Esophagus (tissue), 2 donors: Measurements from ENCODE around the gene ALKBH5. TPM values are rescaled to one million over a fixed set of nuclear protein-coding genes. Genes with fewer than 3 reads are reported as not detected.

Experiments used
- H3K27ac ChIP-seq, 2 donors: one replicate each; pipeline ENCODE4 v1.5.1; 2013; ENCODE audit warnings: low read depth in 2 of 2, mild to moderate bottlenecking in 2 of 2, inconsistent platforms in 1 of 2, low read length in 1 of 2, moderate library complexity in 1 of 2
- H3K27me3 ChIP-seq, 2 donors: one replicate each; pipeline ENCODE4 v1.6.1; 2013; ENCODE audit warnings: low read length in 2 of 2, control low read depth in 1 of 2, mild to moderate bottlenecking in 1 of 2; ENCODE audit not compliant: insufficient read depth in 2 of 2, control insufficient read depth in 1 of 2
- H3K36me3 ChIP-seq, 2 donors: one replicate each; pipeline ENCODE4 v1.6.1; 2013; ENCODE audit warnings: low read length in 1 of 2; ENCODE audit not compliant: control insufficient read depth in 2 of 2, insufficient read depth in 2 of 2
- H3K4me1 ChIP-seq, 2 donors: one replicate each; pipeline ENCODE4 v1.6.1; 2013; ENCODE audit warnings: low read length in 1 of 2; ENCODE audit not compliant: control insufficient read depth in 2 of 2, insufficient read depth in 2 of 2
- H3K4me3 ChIP-seq, 2 donors: one replicate each; pipeline ENCODE4 v1.5.1; 2013; ENCODE audit warnings: low read length in 2 of 2, mild to moderate bottlenecking in 2 of 2, low read depth in 1 of 2, moderate library complexity in 1 of 2
- H3K9me3 ChIP-seq, 2 donors: one replicate each; pipeline ENCODE4 v1.6.1; 2013; ENCODE audit warnings: mild to moderate bottlenecking in 2 of 2, low read depth in 1 of 2, low read length in 1 of 2, moderate library complexity in 1 of 2; ENCODE audit not compliant: control insufficient read depth in 2 of 2, insufficient read depth in 1 of 2
- WGBS, 2 donors: extraction: QIAGEN DNeasy Blood & Tissue Kit; methylation state at CpG; one replicate each; pipeline ENCODE4 v1.1.7; 2013; 5-methylcytosine and 5-hydroxymethylcytosine counted together
- polyA plus RNA-seq, 2 donors: library from polyadenylated mRNA; stranded (reverse); fragments of 200-250 nt; gene quantifications; one replicate each; pipeline ENCODE4 v1.2.3, GENCODE V29; 2013
- donor health status: healthy with polysubstance abuse.
- donor health status: Bipolar disorder and iron deficiency.

The ALKBH5 gene
- polyA plus RNA-seq, result 10 to 100 TPM; 19.4 to 20.4 TPM

GRCh38 chr17:18183334-18184142 is at the start of gene ALKBH5:
ALKBH5 (plus strand) TSS chr17:18183828; CDS start chr17:18184244, 416 bp downstream.
- Histone ChIP-seq H3K36me3 (no peaks in the 10 kb centered on the region), H3K27ac (peak within 1 kb of the TSS; percentile 99 to 100), H3K9me3 (no peaks in the 10 kb centered on the region), H3K4me3 (peak within 1 kb of the TSS; percentile 89 to 93), H3K27me3 (no peaks in the 10 kb centered on the region), H3K4me1 (peaks cover 11 to 28% of the 10 kb centered on the region in 2 donors)
- 0 to 1% methylated on average over 61 to 98 of the region's 98 CpGs for WGBS, 2 donors

- H3K36me3 ChIP-seq, result no peaks in the 10 kb centered on the region
- no peaks in the 10 kb centered on the region for H3K9me3 ChIP-seq
- no peaks in the 10 kb centered on the region for H3K4me1 ChIP-seq
- H3K27ac ChIP-seq, result no peak overlapping the region
- WGBS, 2 donors, result 70 to 77% methylated on average over 19 of the region's 19 CpGs
- H3K4me3 ChIP-seq, result no peak overlapping the region
- H3K27me3 ChIP-seq, result no peaks in the 10 kb centered on the region
These were observed 47.3 kb upstream of the ALKBH5 start for GRCh38 chr17:18136357-18136756.

GRCh38 chr17:18138065-18138749 is 45.4 kb upstream of the ALKBH5 start:
- no peaks in the 10 kb centered on the region for H3K27me3 ChIP-seq
- H3K36me3 ChIP-seq, result no peaks in the 10 kb centered on the region
- no peak overlapping the region for H3K4me3 ChIP-seq
- WGBS, 2 donors, result 75 to 86% methylated on average over 8 of the region's 8 CpGs
- no peaks in the 10 kb centered on the region for H3K4me1 ChIP-seq
- H3K27ac ChIP-seq, result no peak overlapping the region
- H3K9me3 ChIP-seq, result no peaks in the 10 kb centered on the region

- H3K4me1 ChIP-seq, result no peaks in the 10 kb centered on the region
- WGBS, 2 donors, result 85 to 95% methylated on average over 2 of the region's 2 CpGs
- no peak overlapping the region for H3K27ac ChIP-seq
- no peaks in the 10 kb centered on the region for H3K9me3 ChIP-seq
- H3K36me3 ChIP-seq, result no peaks in the 10 kb centered on the region
- no peaks in the 10 kb centered on the region for H3K27me3 ChIP-seq
- no peak overlapping the region for H3K4me3 ChIP-seq
These were observed 44.5 kb upstream of the ALKBH5 start for GRCh38 chr17:18139092-18139491.

GRCh38 chr17:18139498-18139897 is 44.1 kb upstream of the ALKBH5 start:
- H3K27me3 ChIP-seq, result no peaks in the 10 kb centered on the region

GRCh38 chr17:18139949-18140348 is 43.7 kb upstream of the ALKBH5 start:
- Histone ChIP-seq H3K4me1 (no peaks in the 10 kb centered on the region), H3K27ac (no peak overlapping the region), H3K27me3 (no peaks in the 10 kb centered on the region), H3K36me3 (no peaks in the 10 kb centered on the region), H3K9me3 (no peaks in the 10 kb centered on the region), H3K4me3 (no peak overlapping the region)
- WGBS, 2 donors, result 63 to 76% methylated on average over 3 of the region's 3 CpGs

More at GRCh38 chr17:18139498-18139897, 44.1 kb upstream of the ALKBH5 start:
- Histone ChIP-seq H3K27ac (no peak overlapping the region), H3K4me1 (no peaks in the 10 kb centered on the region), H3K4me3 (no peak overlapping the region), H3K36me3 (no peaks in the 10 kb centered on the region), H3K9me3 (no peaks in the 10 kb centered on the region)
- WGBS, 2 donors, result 74 to 75% methylated on average over 13 to 14 of the region's 14 CpGs

GRCh38 chr17:18140648-18141047 is 43.0 kb upstream of the ALKBH5 start:
- 73 to 87% methylated on average over 3 of the region's 3 CpGs for WGBS, 2 donors
- H3K9me3 ChIP-seq, result no peaks in the 10 kb centered on the region
- no peaks in the 10 kb centered on the region for H3K36me3 ChIP-seq
- H3K27ac ChIP-seq, result no peak overlapping the region
- no peaks in the 10 kb centered on the region for H3K4me1 ChIP-seq
- H3K27me3 ChIP-seq, result no peaks in the 10 kb centered on the region
- H3K4me3 ChIP-seq, result no peak overlapping the region

- H3K27ac ChIP-seq, result no peak overlapping the region
- no peak overlapping the region for H3K4me3 ChIP-seq
- no peaks in the 10 kb centered on the region for H3K27me3 ChIP-seq
- no peaks in the 10 kb centered on the region for H3K9me3 ChIP-seq
- H3K4me1 ChIP-seq, result no peaks in the 10 kb centered on the region
- WGBS, 2 donors, result 24 to 28% methylated on average over 9 of the region's 9 CpGs
- H3K36me3 ChIP-seq, result no peaks in the 10 kb centered on the region
These were observed 42.3 kb upstream of the ALKBH5 start for GRCh38 chr17:18141210-18141803.

- Histone ChIP-seq H3K27me3 (no peaks in the 10 kb centered on the region), H3K27ac (no peak overlapping the region), H3K4me3 (no peak overlapping the region), H3K4me1 (peaks cover 0 to 2% of the 10 kb centered on the region in 2 donors), H3K36me3 (no peaks in the 10 kb centered on the region), H3K9me3 (no peaks in the 10 kb centered on the region)
- 92% methylated on average over 3 of the region's 3 CpGs for WGBS, 2 donors
These were observed 41.2 kb upstream of the ALKBH5 start for GRCh38 chr17:18142417-18142816.
